OCI-LY3 (cell line): ENCODE measurements around the gene CELA3B.
"Not testable (repeated sequence)": the region's sequence is repeated elsewhere in the genome, so short reads cannot be mapped to it uniquely, and the experiment has no call there.

Experiments
- H2AFZ ChIP-seq: fragments of 200-600, 300-600 bp; shearing (Covaris generic); 2 replicates; pipeline ENCODE4 v1.6.0; 2014; ENCODE audit warnings: antibody characterized with exemption, low read depth, low read length
- H3K27ac ChIP-seq: fragments of 200-600, 300-600 bp; sonication (generic); 2 replicates; pipeline ENCODE4 v1.5.1; 2014; ENCODE audit warnings: mild to moderate bottlenecking, low read length, moderate library complexity, mixed read lengths
- H3K27me3 ChIP-seq: fragments of 200-600, 300-600 bp; sonication (generic); 2 replicates; pipeline ENCODE4 v1.6.1; 2014; ENCODE audit warnings: low read depth, low read length, mixed read lengths
- H3K36me3 ChIP-seq: fragments of 200-600, 300-600 bp; sonication (generic); replicated peaks from 2 replicates; pipeline ENCODE3; 2014; ENCODE audit warnings: low read depth, low read length, mixed read lengths
- H3K4me1 ChIP-seq: fragments of 300-600, 200-600 bp; sonication (generic); 2 replicates; pipeline ENCODE4 v1.6.1; 2014; ENCODE audit warnings: low read length, mixed read lengths
- H3K4me2 ChIP-seq: fragments of 200-600, 300-600 bp; sonication (generic); 2 replicates; pipeline ENCODE4 v1.6.1; 2014; ENCODE audit warnings: low read length, mixed read lengths
- H3K4me3 ChIP-seq: fragments of 300-600, 200-600 bp; sonication (generic); 2 replicates; pipeline ENCODE4 v1.5.1; 2014; ENCODE audit warnings: antibody characterized with exemption, mild to moderate bottlenecking, low read length, moderate library complexity
- H3K79me2 ChIP-seq: fragments of 300-600, 200-600 bp; shearing (Covaris generic); 2 replicates; pipeline ENCODE4 v1.6.1; 2014; ENCODE audit warnings: mild to moderate bottlenecking, low read length, mixed read lengths
- H3K9ac ChIP-seq: fragments of 300-600, 200-600 bp; shearing (Covaris generic); 2 replicates; pipeline ENCODE4 v1.6.0; 2014; ENCODE audit warnings: mild to moderate bottlenecking, low read length, moderate library complexity
- H3K9me3 ChIP-seq: fragments of 200-600, 300-600 bp; shearing (Covaris generic); 2 replicates; pipeline ENCODE4 v1.6.1; 2014; ENCODE audit warnings: low read length, mixed read lengths; ENCODE audit not compliant: insufficient read depth
- H4K20me1 ChIP-seq: fragments of 200-600, 300-600 bp; sonication (generic); 2 replicates; pipeline ENCODE4 v1.6.1; 2016; ENCODE audit warnings: low read length, mixed read lengths; ENCODE audit not compliant: insufficient read depth
- EZH2phosphoT487 ChIP-seq: fragments of 200-600 bp; shearing (Covaris generic); IDR thresholded peaks from 2 replicates; pipeline ENCODE4 v1.6.1; 2018; ENCODE audit warnings: antibody characterized with exemption, mixed run types, low read depth
- TF ChIP-seq, protein P1 (sequence below): fragments of 200-600, 300-600 bp; sonication (generic); IDR thresholded peaks from 2 replicates; pipeline ENCODE4 v1.5.1; 2014; ENCODE audit warnings: antibody characterized with exemption, low read length, low read depth

Gene CELA3B, protein sequence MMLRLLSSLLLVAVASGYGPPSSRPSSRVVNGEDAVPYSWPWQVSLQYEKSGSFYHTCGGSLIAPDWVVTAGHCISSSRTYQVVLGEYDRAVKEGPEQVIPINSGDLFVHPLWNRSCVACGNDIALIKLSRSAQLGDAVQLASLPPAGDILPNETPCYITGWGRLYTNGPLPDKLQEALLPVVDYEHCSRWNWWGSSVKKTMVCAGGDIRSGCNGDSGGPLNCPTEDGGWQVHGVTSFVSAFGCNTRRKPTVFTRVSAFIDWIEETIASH

DNA sequence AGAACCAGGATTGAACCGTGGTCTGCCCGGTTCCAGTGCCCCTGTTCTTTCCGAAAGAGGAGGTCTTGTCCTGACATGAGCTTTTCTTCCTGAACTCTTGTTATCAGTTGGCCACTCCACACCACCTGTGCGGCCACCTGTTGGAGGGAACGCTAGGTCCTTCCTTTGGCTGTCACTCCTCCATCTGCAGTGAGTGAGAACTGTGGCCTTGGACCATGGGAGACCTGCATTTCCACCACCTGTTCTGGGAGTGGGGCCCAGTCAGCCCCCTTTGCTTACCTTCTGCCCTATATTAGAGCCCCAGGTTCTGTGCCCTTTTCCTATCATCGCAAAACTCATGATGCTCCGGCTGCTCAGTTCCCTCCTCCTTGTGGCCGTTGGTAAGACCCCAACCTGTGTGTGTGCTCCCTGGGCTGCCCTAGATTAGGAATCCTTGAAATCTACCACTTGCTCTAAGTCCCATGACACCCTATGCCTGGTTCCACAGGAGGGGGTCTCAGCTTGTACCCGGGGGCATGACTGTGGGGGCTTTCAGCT is at the start of gene CELA3B:
Gene CELA3B, plus strand, starts transcription at position 320 of the 537 bp plus-strand sequence. Its CDS starts 18 bp downstream, at position 338.
- not testable (repeated sequence) for H3K4me3 ChIP-seq, H3K27ac ChIP-seq, H3K79me2 ChIP-seq, H3K4me2 ChIP-seq, H3K4me1 ChIP-seq, H3K9ac ChIP-seq, H3K36me3 ChIP-seq, H2AFZ ChIP-seq, H4K20me1 ChIP-seq, H3K9me3 ChIP-seq, H3K27me3 ChIP-seq

DNA sequence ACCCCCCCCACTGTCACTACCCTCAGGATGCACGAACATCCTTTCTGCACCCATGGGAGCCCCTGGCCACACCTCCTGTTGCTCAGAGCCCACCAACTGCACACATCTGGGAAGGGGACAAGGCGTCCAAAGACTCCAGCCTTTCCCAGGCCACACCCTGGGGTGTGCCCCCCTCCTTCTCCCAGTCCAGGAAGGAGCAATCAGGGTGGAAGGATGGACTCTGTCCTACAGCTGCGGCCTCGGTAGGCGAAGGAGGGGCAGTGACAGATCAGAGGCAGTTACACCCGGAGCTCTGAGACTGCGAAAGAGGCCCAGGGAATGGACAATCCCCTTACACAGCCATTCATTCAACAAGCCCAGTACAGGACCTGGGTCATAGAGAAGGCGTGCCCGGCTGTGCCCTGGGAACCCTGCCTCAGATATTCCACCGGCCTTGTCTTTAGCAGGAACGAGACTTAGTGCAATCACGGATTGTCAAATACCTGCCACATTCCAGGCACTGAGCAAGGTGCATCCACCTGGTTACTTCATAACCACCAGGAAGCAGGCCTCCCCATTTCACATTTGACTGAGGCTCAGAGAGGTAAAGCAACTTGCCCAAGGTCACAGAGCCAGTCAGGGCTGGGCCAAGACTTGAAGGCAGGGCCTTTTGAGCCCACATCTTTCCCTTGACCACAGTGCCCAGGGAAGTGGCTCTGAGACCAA is 49.1 kb upstream of the CELA3B start:
- no peak overlapping the region for H3K27ac ChIP-seq
- no peak overlapping the region for H3K4me2 ChIP-seq
- no peaks in the 10 kb centered on the region for H3K9me3 ChIP-seq
- H2AFZ ChIP-seq, result no peak overlapping the region
- H3K4me1 ChIP-seq, result no peaks in the 10 kb centered on the region
- H4K20me1 ChIP-seq, result no peaks in the 10 kb centered on the region
- H3K27me3 ChIP-seq, result no peaks in the 10 kb centered on the region
- TF ChIP-seq, protein P1, sequence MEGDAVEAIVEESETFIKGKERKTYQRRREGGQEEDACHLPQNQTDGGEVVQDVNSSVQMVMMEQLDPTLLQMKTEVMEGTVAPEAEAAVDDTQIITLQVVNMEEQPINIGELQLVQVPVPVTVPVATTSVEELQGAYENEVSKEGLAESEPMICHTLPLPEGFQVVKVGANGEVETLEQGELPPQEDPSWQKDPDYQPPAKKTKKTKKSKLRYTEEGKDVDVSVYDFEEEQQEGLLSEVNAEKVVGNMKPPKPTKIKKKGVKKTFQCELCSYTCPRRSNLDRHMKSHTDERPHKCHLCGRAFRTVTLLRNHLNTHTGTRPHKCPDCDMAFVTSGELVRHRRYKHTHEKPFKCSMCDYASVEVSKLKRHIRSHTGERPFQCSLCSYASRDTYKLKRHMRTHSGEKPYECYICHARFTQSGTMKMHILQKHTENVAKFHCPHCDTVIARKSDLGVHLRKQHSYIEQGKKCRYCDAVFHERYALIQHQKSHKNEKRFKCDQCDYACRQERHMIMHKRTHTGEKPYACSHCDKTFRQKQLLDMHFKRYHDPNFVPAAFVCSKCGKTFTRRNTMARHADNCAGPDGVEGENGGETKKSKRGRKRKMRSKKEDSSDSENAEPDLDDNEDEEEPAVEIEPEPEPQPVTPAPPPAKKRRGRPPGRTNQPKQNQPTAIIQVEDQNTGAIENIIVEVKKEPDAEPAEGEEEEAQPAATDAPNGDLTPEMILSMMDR, result no peak
- no peaks in the 10 kb centered on the region for H3K79me2 ChIP-seq
- H3K4me3 ChIP-seq, result no peak overlapping the region
- no peaks in the 10 kb centered on the region for H3K36me3 ChIP-seq
- H3K9ac ChIP-seq, result no peak overlapping the region

DNA sequence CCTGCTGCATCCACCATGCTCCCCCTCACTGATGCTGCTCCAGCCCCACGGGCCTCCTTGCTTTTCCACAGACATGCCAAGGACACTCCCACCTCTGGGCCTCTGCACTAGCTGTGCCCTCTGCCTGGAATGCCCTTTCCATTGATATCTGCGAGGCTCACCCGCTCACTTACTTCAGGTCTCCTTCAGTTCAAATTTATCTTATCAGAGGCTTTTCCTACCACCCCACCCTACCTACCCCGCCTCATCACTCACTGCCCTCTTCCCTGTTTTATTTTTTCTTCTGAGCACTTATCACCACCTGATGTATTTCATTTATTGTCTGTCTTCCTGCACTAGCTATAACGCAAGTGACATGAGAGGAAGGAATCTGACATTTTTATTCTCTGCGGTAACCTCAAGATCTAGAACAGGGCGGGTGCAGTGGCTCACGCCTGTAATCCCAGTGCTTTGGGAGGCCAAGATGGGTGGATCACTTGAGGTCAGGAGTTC is 46.7 kb upstream of the CELA3B start:
- Histone ChIP-seq H2AFZ (no peak overlapping the region), H3K4me1 (no peaks in the 10 kb centered on the region), H3K4me3 (no peak overlapping the region), H3K27ac (no peak overlapping the region), H3K9me3 (no peaks in the 10 kb centered on the region), H3K79me2 (no peaks in the 10 kb centered on the region), H3K9ac (no peak overlapping the region), H3K4me2 (no peak overlapping the region), H3K27me3 (no peaks in the 10 kb centered on the region), H4K20me1 (no peaks in the 10 kb centered on the region), H3K36me3 (no peaks in the 10 kb centered on the region)
- TF ChIP-seq EZH2phosphoT487, result no peak
- TF ChIP-seq, protein P1, result no peak

DNA sequence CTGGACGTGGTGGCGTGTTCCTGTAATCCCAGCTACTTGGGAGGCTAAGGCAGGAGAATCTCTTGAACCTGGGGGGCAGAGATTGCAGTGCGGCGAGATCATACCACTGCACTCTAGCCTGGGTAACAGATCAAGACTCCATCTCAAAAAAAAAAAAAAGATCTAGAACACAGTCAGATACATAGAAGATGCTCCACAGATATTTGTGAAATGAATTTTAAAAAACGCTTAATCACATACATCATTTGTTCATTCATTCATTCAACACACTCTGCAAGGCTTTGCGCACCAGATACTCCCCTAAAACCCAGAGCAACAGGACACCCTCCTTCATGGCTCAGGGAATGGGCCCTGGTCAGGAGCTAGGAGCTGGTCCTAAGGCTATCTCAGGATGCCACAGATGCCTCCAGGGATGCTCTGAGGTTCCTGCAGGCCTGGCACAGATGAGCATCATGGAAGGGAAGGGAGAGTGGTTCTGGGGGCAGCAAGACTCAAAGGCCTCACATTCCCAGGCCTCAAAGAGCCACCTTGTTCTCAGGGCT is 46.1 kb upstream of the CELA3B start:
- Histone ChIP-seq H4K20me1 (no peaks in the 10 kb centered on the region), H3K27me3 (no peaks in the 10 kb centered on the region), H3K4me2 (no peak overlapping the region), H3K4me3 (no peak overlapping the region), H3K79me2 (no peaks in the 10 kb centered on the region), H3K27ac (no peak overlapping the region), H3K9ac (no peak overlapping the region), H3K9me3 (no peaks in the 10 kb centered on the region), H3K4me1 (no peaks in the 10 kb centered on the region), H3K36me3 (no peaks in the 10 kb centered on the region), H2AFZ (no peak overlapping the region)
- TF ChIP-seq, protein P1, result no peak
- no peak for TF ChIP-seq EZH2phosphoT487
